Esophagus squamous epithelium (tissue), 5 donors: Measurements from ENCODE around the gene GNAI2. TPM values are rescaled to one million over a fixed set of nuclear protein-coding genes. Genes with fewer than 3 reads are reported as not detected.

Experiments used
- DNase-seq: peaks from one replicate; lab custom pipeline; 2025; lab: John Stamatoyannopoulos, UW
- H3K27ac ChIP-seq, 4 donors: fragments of 200-600 bp; sonication (generic); one replicate each; pipeline ENCODE4 v1.5.1; 2016 to 2019; ENCODE audit warnings: mild to moderate bottlenecking in 1 of 4
- H3K27me3 ChIP-seq, 4 donors: fragments of 200-600 bp; sonication (generic); 1 replicate in 3 of 4; 2 replicates in 1 of 4; pipeline versions ENCODE4 v1.5.1 to v1.6.0; 2017 to 2021; ENCODE audit warnings: antibody characterized with exemption in 1 of 4
- H3K36me3 ChIP-seq, 3 donors: fragments of 200-600 bp; sonication (generic); one replicate each; pipeline ENCODE4 v1.5.1; 2016 to 2019
- H3K4me1 ChIP-seq, 3 donors: fragments of 200-600 bp; sonication (generic); one replicate each; pipeline ENCODE4 v1.5.1; 2017 to 2019
- H3K4me3 ChIP-seq, 4 donors: fragments of 200-600 bp; sonication (generic); 1 replicate in 3 of 4; 2 replicates in 1 of 4; pipeline ENCODE4 v1.5.1; 2016 to 2019; ENCODE audit warnings: mild to moderate bottlenecking in 2 of 4, moderate library complexity in 1 of 4
- H3K9me3 ChIP-seq, 3 donors: fragments of 200-600 bp; sonication (generic); one replicate each; pipeline ENCODE4 v1.5.1; 2016 to 2019
- POLR2A ChIP-seq, 4 donors: fragments of 450-650 bp; IDR thresholded peaks; one replicate each; pipeline ENCODE4 v1.6.1; 2017; ENCODE audit warnings: antibody characterized with exemption in 4 of 4, mild to moderate bottlenecking in 4 of 4, moderate library complexity in 3 of 4
- WGBS, 2 donors: methylation state at CpG; one replicate each; pipeline ENCODE4 v1.1.5; 2018; 5-methylcytosine and 5-hydroxymethylcytosine counted together
- intact Hi-C: fragments of 100-400 bp; cut with DNase I; formaldehyde crosslinking; loops from one replicate; pipeline ENCODE4 v1.15.0; 2022
- total RNA-seq, 4 donors: library from RNA; depleted of rRNA; stranded (reverse); fragments of >200 nt; gene quantifications; one replicate each; pipeline ENCODE4 v1.1.0, GENCODE V29; 2016
- TF ChIP-seq, protein P1 (sequence below), 6 experiments: fragments of 450-650 bp in 4 of 6; fragments of 200-600 bp in 2 of 6; sonication (generic) in 2 of 6; IDR thresholded peaks; one replicate each; pipeline ENCODE4 v1.5.1; 2016 to 2019; ENCODE audit warnings: antibody characterized with exemption in 6 of 6, mild to moderate bottlenecking in 4 of 6, moderate library complexity in 4 of 6
- donor health status: DM: yes; HTN: yes; CAD: no.

Gene GNAI2
- total RNA-seq, 4 donors from 2014 or later, result 39.8 to 122 (median 76.5) TPM

DNA sequence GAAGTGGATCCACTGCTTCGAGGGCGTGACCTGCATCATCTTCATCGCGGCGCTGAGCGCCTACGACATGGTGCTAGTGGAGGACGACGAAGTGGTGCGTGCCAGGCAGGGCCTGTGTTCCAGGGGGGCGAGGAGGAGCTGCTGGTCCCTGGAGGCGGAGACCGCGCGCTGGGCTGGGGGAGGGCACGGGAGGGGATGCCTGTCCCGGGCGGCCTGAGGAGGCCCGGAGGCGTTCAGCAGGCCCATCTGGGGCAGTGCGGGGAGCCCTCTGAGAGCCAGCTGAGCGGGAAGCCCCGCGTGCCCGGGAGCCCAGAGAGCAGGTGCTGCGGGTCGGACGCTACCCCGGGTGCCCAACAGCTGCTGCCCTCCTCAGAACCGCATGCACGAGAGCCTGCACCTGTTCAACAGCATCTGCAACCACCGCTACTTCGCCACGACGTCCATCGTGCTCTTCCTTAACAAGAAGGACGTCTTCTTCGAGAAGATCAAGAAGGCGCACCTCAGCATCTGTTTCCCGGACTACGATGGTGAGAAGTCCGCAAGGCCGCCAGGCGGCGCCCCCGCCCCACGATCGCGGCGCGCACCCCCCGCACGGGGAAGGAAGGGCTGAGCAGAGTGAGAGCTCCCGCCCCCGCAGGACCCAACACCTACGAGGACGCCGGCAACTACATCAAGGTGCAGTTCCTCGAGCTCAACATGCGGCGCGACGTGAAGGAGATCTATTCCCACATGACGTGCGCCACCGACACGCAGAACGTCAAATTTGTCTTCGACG lies 41.7 kb upstream of the GNAI2 start:
- intact Hi-C loops, result loop anchor here (2.0 to 5.0 kb wide), 2 partner anchors 28 to 78 kb away; no protein-coding TSS in a partner anchor
- TF ChIP-seq, protein P1, sequence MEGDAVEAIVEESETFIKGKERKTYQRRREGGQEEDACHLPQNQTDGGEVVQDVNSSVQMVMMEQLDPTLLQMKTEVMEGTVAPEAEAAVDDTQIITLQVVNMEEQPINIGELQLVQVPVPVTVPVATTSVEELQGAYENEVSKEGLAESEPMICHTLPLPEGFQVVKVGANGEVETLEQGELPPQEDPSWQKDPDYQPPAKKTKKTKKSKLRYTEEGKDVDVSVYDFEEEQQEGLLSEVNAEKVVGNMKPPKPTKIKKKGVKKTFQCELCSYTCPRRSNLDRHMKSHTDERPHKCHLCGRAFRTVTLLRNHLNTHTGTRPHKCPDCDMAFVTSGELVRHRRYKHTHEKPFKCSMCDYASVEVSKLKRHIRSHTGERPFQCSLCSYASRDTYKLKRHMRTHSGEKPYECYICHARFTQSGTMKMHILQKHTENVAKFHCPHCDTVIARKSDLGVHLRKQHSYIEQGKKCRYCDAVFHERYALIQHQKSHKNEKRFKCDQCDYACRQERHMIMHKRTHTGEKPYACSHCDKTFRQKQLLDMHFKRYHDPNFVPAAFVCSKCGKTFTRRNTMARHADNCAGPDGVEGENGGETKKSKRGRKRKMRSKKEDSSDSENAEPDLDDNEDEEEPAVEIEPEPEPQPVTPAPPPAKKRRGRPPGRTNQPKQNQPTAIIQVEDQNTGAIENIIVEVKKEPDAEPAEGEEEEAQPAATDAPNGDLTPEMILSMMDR (IDR thresholded peaks at IDR 0.05), result peak; percentile 57 to 87 (median 82)
- TF ChIP-seq POLR2A (IDR thresholded peaks at IDR 0.05), result no peak
- 11 to 19% methylated on average over 14 to 19 of the region's 70 CpGs for WGBS, 2 donors
- DNase-seq, result no peak
- no peaks in the 10 kb centered on the region for H3K9me3 ChIP-seq
- peak overlapping the region in 2 of 4 donors; percentile 2 to 26 for H3K4me3 ChIP-seq
- H3K36me3 ChIP-seq, result peaks cover 0 to under 1% (median 0%) of the 10 kb centered on the region in 3 donors
- peaks cover 0 to 69% (median 11%) of the 10 kb centered on the region in 4 donors for H3K27me3 ChIP-seq
- H3K4me1 ChIP-seq, result peaks cover 10 to 43% (median 14%) of the 10 kb centered on the region in 3 donors
- H3K27ac ChIP-seq, result no peak overlapping the region

DNA sequence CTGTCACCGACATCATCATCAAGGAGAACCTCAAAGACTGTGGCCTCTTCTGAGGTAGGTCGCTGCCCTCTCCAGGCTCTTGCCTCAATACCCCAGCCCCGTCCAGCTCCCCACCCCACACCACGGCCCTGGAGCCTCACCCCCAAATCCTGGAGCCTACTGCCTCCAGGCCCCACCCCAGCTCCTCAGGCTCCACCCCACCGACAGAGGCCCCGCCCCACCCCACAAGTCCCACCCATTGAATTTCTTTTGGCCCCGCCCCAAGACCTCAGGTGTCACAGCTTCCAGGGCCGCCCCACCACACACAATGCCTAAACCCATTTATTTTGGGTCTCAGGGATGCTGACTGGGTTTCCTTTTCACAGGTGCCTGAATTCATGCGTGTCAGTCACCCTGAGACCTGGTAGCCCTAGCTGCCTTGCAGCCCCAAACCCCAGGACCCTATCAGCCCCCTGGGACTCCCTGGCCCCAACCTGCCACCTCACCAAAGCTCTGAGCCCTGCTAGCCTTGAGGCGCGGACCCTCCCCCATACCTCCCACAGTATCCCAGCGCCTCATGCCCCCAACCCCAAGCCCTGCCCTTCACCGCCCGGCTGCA lies 41.0 kb upstream of the GNAI2 start:
- DNase-seq, result no peak
- no peaks in the 10 kb centered on the region for H3K36me3 ChIP-seq
- H3K9me3 ChIP-seq, result no peaks in the 10 kb centered on the region
- WGBS, 2 donors, result 68 to 80% methylated on average over 1 to 10 of the region's 14 CpGs
- H3K27me3 ChIP-seq, result peaks cover 0 to 74% (median 11%) of the 10 kb centered on the region in 4 donors
- H3K4me3 ChIP-seq, result peak overlapping the region in 2 of 4 donors; percentile 2 to 26
- H3K27ac ChIP-seq, result no peak overlapping the region
- intact Hi-C loops, result loop anchor here (2.0 to 5.0 kb wide), 2 partner anchors 28 to 77 kb away; no protein-coding TSS in a partner anchor
- TF ChIP-seq, protein P1 (IDR thresholded peaks at IDR 0.05), result no peak
- no peak for TF ChIP-seq POLR2A (IDR thresholded peaks at IDR 0.05)
- peaks cover 10 to 36% (median 10%) of the 10 kb centered on the region in 3 donors for H3K4me1 ChIP-seq

GRCh38 chr3:50195501-50196252 lies 40.3 kb upstream of the GNAI2 start:
- no peaks in the 10 kb centered on the region for H3K36me3 ChIP-seq
- H3K9me3 ChIP-seq, result no peaks in the 10 kb centered on the region
- H3K4me1 ChIP-seq, result peaks cover 9 to 32% (median 10%) of the 10 kb centered on the region in 3 donors
- no peak for DNase-seq
- intact Hi-C loops, result loop anchor here (2.0 kb wide), 1 partner anchor 27 kb away; no protein-coding TSS in a partner anchor
- 60% methylated on average over 1 of the region's 4 CpGs; no CpG with 5 or more reads in 1 of the 2 donors for WGBS, 2 donors
- no peak overlapping the region for H3K4me3 ChIP-seq
- peaks cover 0 to 78% (median 11%) of the 10 kb centered on the region in 4 donors for H3K27me3 ChIP-seq
- no peak for TF ChIP-seq POLR2A (IDR thresholded peaks at IDR 0.05)
- TF ChIP-seq, protein P1 (IDR thresholded peaks at IDR 0.05), result no peak
- H3K27ac ChIP-seq, result no peak overlapping the region

GRCh38 chr3:50196253-50196801 lies 39.7 kb upstream of the GNAI2 start:
- DNase-seq, result no peak
- Histone ChIP-seq H3K4me3 (no peak overlapping the region), H3K36me3 (no peaks in the 10 kb centered on the region), H3K27ac (no peak overlapping the region), H3K9me3 (no peaks in the 10 kb centered on the region), H3K4me1 (peaks cover 9 to 26% (median 10%) of the 10 kb centered on the region in 3 donors), H3K27me3 (peaks cover 0 to 84% (median 11%) of the 10 kb centered on the region in 4 donors)
- intact Hi-C loops, result no loop called here
- TF ChIP-seq POLR2A (IDR thresholded peaks at IDR 0.05), result no peak
- TF ChIP-seq, protein P1 (IDR thresholded peaks at IDR 0.05), result no peak
- WGBS, 2 donors, result 64 to 71% methylated on average over 6 of the region's 6 CpGs
